ENCODE data around the gene SEMA3E. TPM values are rescaled to one million over a fixed set of nuclear protein-coding genes. Genes with fewer than 3 reads are reported as not detected.
"Not testable (repeated sequence)": the region's sequence is repeated elsewhere in the genome, so short reads cannot be mapped to it uniquely, and the experiment has no call there.

The SEMA3E gene
- total RNA-seq, 2 experiments from 2014 or later = not detected

DNA sequence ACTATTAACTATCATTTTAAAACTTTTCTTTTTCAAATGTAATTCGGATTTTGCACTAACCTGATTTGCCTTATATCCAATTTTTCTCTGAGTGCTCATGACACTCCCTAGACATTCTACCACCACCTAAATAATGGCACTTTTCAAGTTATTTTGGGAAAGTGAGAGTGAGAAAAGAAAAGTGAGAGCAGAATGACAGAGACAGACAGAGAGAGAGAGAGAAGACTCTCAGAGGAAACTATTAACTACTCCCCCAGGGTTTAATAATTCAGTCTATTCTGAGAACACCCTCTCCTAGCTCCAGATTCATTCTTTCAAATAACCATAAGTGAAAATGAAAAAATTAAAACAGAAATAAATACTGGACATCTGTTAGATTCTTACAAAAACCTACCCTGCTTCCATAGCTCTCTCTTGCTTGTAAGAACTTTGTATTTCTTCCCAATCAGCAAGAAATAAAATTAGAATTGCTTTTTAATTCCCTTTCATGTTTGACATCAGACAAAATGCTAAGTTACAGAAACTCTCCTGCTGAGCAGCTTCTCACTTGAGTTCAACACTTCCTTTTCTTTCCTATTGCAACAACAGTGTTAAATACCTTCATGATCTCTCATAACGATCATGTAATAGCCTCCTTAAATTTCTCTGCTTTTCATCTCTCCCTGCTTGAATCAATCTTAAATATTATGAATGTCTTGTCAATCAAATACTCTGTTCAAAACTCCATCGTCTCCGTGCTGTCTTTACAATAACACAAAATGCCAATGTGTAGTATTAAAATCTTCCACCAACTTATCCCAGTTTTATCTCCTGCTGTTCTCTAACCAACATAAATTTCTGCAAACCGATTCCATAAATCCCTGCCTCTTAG, 191.7 kb downstream of the SEMA3E start:
- Mint-ChIP-seq H3K27me3 (no peaks in the 10 kb centered on the region), H3K36me3 (no peaks in the 10 kb centered on the region), H3K4me3 (no peak overlapping the region), H3K4me1 (no peaks in the 10 kb centered on the region), H3K27ac (no peak overlapping the region), H3K9me3 (no peaks in the 10 kb centered on the region)
- DNase-seq (no peak), ATAC-seq (ENCODE audit: low read depth) (no peak)
- POLR2A ChIA-PET = no interaction called here

DNA sequence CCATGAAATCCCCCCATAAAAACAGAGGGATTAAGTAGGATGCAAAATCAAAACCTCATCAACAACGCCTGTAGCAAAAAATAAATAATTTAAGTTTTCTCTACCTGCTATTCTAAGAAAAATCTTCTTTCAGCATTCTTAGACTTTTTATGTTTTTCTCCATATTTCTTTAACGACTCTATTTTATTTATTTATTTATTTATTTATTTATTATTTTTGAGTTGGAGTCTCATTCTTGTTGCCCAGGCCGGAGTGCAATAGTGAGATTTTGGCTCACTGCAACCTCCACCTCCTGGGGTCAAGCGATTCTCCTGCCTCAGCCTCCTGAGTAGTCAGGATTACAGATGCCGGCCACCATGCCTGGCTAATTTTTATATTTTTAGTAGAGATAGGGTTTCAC, 192.5 kb downstream of the SEMA3E start:
- no peaks in the 10 kb centered on the region for H3K36me3 Mint-ChIP-seq
- H3K27me3 Mint-ChIP-seq = no peaks in the 10 kb centered on the region
- POLR2A ChIA-PET = no interaction called here
- ATAC-seq (ENCODE audit: low read depth) = no peak
- no peaks in the 10 kb centered on the region for H3K4me1 Mint-ChIP-seq
- no peak for DNase-seq
- H3K27ac Mint-ChIP-seq = no peak overlapping the region
- no peaks in the 10 kb centered on the region for H3K9me3 Mint-ChIP-seq
- no peak overlapping the region for H3K4me3 Mint-ChIP-seq

DNA sequence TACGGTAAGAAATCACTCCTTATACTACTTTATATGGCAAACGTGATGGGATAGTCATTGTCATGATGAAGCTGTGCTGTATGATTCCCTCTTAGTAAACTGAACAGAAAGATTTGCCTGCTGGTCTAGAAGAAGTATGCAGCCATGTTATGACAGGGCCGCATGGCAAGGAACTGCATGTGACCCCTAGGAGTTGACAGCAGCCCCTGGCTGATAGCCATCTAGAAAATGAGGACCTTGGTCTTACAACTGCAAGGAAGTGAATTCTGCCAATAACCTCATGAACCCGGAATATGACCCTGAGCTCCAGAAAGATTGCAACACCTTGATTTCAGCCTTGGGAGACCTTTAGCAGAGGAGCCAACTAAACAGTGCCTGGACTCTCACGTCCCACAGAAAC, 193.3 kb downstream of the SEMA3E start:
- DNase-seq (no peak), ATAC-seq (ENCODE audit: low read depth) (no peak)
- no peak overlapping the region for H3K27ac Mint-ChIP-seq
- H3K36me3 Mint-ChIP-seq = no peaks in the 10 kb centered on the region
- H3K27me3 Mint-ChIP-seq = no peaks in the 10 kb centered on the region
- H3K9me3 Mint-ChIP-seq = no peaks in the 10 kb centered on the region
- POLR2A ChIA-PET = no interaction called here
- H3K4me3 Mint-ChIP-seq = no peak overlapping the region
- no peaks in the 10 kb centered on the region for H3K4me1 Mint-ChIP-seq

DNA sequence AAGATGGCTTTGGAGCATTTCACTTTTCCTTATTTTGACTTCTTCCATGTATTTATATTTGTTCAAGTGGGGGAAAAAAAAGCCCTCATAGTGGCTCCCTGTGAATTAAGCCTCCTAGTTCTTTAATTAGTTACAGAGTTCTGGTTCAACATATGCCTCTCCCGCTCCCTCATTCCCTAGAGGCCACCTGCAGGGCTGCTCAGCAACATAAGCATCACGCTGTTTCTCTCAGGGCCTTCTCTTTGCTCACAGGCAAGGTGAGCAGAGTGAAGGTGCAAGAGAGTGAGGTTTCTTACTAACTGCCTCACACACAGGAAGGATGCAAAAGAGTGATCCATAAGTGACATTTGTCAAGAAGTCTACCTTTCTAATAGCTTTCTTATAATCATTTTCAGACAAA, 196.7 kb downstream of the SEMA3E start:
- POLR2A ChIA-PET = no interaction called here
- Mint-ChIP-seq H3K4me1 (no peaks in the 10 kb centered on the region), H3K36me3 (no peaks in the 10 kb centered on the region), H3K4me3 (no peak overlapping the region), H3K9me3 (no peaks in the 10 kb centered on the region), H3K27me3 (no peaks in the 10 kb centered on the region), H3K27ac (no peak overlapping the region)
- ATAC-seq (ENCODE audit: low read depth) (no peak), DNase-seq (no peak)

DNA sequence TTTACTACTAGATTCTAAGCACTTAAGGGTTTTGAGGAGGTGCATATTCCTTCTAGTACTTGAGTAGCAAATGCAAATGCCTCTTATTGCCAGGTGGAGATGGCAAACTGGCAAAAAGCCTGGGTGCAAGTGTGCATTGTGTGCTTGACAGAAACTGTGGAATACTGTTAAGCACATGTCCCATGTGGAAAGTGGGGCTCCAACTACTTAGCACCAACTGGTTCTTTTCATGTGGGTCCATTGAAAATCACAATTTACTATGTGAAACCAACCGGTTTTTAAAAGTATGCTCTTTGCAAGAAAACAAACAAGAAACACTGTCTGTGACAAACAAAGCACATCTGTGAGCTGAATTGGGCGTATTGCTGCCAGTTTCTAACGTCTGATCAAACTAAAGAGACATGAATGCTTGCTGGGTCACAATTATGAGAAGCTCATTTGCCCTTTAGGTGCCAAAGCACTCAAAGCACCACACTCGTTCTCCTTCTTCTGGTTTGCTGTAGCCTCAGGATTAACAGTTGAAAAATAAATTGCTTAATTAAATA, 197.4 kb downstream of the SEMA3E start:
- Mint-ChIP-seq H3K27ac (no peak overlapping the region), H3K4me3 (no peak overlapping the region), H3K9me3 (no peaks in the 10 kb centered on the region)

DNA sequence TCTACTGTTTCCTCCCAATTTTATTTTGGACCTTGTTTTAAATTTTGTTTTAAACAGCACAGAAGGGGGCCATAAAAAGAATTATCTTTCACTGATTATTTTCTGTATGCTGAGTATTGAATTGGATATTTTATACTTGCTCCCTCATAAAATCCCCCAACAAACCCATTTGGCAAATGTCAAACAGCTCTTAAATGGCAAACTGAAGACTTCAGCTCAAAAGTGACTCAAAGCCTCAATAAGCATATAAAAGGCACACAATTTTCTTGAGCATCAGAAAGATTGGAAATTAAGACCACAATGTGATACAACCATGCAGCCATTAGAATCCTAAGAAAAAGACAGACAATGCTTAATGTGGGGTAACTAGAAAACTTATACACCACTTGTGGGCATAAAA, 199.2 kb downstream of the SEMA3E start:
- H3K36me3 Mint-ChIP-seq = no peaks in the 10 kb centered on the region
- ATAC-seq (ENCODE audit: low read depth) (no peak), DNase-seq (no peak)
- H3K9me3 Mint-ChIP-seq = no peaks in the 10 kb centered on the region
- POLR2A ChIA-PET = no interaction called here
- H3K4me1 Mint-ChIP-seq = no peaks in the 10 kb centered on the region
- H3K4me3 Mint-ChIP-seq = no peak overlapping the region
- no peaks in the 10 kb centered on the region for H3K27me3 Mint-ChIP-seq
- H3K27ac Mint-ChIP-seq = no peak overlapping the region

More for the DNA sequence above, 197.4 kb downstream of the SEMA3E start:
- no peak for ATAC-seq (ENCODE audit: low read depth)
- no peaks in the 10 kb centered on the region for H3K4me1 Mint-ChIP-seq
- POLR2A ChIA-PET = no interaction called here
- no peaks in the 10 kb centered on the region for H3K36me3 Mint-ChIP-seq
- no peak for DNase-seq
- H3K27me3 Mint-ChIP-seq = no peaks in the 10 kb centered on the region

DNA sequence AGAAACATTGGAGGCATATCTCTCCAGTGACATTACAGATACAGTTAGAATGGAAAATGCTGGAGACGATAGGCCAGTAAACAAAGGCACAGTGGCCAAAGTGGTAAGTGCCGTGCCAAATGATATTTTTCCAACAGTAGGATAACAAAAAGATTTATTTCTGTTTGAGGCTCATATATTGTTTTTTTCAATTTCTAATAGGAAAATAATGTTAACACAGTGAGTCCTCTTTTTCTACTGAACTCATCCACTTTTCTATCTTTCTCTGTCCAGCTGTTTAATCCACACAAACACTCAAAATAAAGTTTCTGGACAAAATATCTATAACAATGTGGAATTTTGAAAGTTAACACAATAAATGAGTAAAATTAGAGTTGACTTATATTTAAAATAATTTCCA, 201.3 kb downstream of the SEMA3E start:
- Mint-ChIP-seq H3K9me3 (no peaks in the 10 kb centered on the region), H3K27me3 (no peaks in the 10 kb centered on the region), H3K36me3 (no peaks in the 10 kb centered on the region), H3K4me1 (no peaks in the 10 kb centered on the region), H3K27ac (no peak overlapping the region), H3K4me3 (no peak overlapping the region)
- POLR2A ChIA-PET = no interaction called here
- DNase-seq = no peak
- ATAC-seq (ENCODE audit: low read depth) = no peak

DNA sequence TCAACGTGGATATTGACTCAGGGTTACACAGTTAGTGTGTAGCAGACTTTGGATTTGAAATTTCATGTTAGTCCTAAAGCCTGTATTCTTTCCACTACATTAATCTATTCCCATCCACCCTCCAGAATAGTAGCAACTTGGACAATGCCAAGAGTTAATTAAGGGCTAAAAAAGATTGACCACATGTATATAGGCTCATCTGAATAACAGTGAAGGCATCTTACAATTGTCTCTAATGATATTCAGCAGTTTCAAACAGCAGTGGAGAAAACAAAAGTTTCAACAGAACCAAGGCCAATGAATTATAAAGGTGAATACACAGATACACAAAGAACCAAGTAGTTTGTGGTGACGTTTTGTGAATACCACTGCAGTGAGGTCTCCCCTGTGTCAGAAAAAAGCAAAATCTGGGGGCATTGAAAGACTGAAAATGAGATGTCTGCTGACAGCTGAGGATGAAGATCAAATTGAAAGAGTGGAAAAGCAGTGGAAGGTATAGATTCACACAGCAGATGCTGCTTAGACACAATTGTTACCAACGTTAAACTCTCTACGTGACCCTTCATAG, 202.8 kb downstream of the SEMA3E start:
- no peak overlapping the region for H3K4me3 Mint-ChIP-seq
- H3K4me1 Mint-ChIP-seq = no peaks in the 10 kb centered on the region
- no peak overlapping the region for H3K27ac Mint-ChIP-seq
- POLR2A ChIA-PET = no interaction called here
- no peaks in the 10 kb centered on the region for H3K27me3 Mint-ChIP-seq
- ATAC-seq (ENCODE audit: low read depth) (no peak), DNase-seq (no peak)
- H3K36me3 Mint-ChIP-seq = no peaks in the 10 kb centered on the region
- H3K9me3 Mint-ChIP-seq = no peaks in the 10 kb centered on the region

DNA sequence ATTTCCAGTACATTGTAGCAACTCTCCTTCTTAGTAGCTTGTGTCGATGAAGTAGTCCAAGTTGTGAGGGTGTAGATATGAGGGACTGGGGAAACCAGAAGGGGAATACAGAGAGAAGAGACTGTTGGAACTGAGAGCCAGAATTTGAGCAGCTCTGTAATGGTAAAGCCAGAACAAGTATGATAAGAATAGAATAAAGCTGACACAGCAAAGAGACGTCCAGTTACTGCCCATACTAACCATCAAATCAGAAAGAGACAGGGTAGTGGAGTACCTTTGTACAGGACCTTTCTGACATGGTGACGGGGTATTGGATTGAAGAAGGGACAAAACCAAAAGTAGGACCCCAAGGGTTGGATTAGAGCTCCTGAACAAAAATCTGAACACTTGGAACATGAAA, 206.0 kb downstream of the SEMA3E start:
- H3K4me3 Mint-ChIP-seq = no peak overlapping the region
- no peaks in the 10 kb centered on the region for H3K36me3 Mint-ChIP-seq
- H3K4me1 Mint-ChIP-seq = no peaks in the 10 kb centered on the region
- DNase-seq (no peak), ATAC-seq (ENCODE audit: low read depth) (no peak)
- no peak overlapping the region for H3K27ac Mint-ChIP-seq
- no peaks in the 10 kb centered on the region for H3K27me3 Mint-ChIP-seq
- H3K9me3 Mint-ChIP-seq = no peaks in the 10 kb centered on the region
- POLR2A ChIA-PET = no interaction called here

DNA sequence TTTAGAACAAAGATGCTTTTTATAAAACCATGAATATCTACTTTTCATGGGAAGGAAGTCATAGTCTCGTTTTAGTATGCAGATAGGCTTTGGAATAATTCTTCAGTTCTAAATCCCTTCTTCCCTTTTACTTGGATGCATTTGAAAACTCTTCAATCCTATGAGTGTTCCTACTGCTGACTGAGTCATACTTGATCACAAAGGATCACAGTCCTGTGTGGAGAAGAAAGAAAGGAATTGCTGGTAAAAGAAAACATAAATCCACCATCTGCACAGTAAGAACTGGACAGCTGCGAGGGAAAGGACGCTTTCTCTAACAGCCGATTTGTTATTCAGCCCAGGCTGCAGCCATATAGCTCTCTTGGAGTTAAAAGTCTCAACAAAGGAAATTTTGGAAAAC, 209.9 kb downstream of the SEMA3E start:
- Mint-ChIP-seq H3K27ac (no peak overlapping the region), H3K27me3 (no peaks in the 10 kb centered on the region), H3K4me3 (no peak overlapping the region), H3K36me3 (no peaks in the 10 kb centered on the region), H3K9me3 (no peaks in the 10 kb centered on the region), H3K4me1 (no peaks in the 10 kb centered on the region)
- DNase-seq (no peak), ATAC-seq (ENCODE audit: low read depth) (no peak)
- POLR2A ChIA-PET = no interaction called here

DNA sequence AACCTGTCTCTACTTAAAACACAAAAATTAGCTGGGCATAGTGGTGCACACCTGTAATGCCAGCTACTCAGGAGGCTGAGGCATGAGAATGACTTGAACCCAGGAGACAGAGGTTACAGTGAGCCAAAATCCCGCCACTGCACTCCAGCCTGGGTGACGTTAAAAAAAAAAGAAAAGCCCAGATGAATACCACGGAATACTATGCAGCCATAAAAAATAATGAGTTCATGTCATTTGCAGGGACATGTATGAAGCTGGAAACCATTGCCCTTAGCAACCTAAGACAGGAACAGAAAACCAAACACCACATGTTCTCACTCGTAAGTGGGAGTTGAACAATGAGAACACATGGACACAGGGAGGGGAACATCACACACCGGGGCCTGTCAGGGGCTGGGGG, 218.7 kb downstream of the SEMA3E start:
- H3K9me3 Mint-ChIP-seq; H3K4me1 Mint-ChIP-seq; H3K36me3 Mint-ChIP-seq; H3K4me3 Mint-ChIP-seq; H3K27me3 Mint-ChIP-seq; ATAC-seq (ENCODE audit: low read depth); POLR2A ChIA-PET; H3K27ac Mint-ChIP-seq; DNase-seq: not testable (repeated sequence)

DNA sequence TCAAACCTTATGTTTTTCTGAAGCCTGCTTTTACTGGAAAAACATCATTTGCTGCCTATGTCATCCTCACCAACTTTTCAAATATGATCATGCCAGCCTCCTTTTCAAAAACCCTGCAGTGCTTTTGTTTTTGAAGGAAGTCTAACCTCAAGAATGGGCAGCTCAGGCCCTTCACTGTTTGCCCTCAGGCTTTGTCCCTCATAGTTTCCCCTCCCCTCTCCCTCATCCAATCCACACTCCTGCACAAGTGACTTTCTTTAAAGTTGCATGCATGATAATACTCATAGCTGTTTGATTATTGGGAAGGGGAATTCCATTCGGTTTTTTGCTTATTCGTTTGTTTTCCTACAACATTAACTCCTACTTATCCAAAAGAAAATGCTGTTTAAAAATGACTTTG, 219.4 kb downstream of the SEMA3E start:
- DNase-seq = no peak
- ATAC-seq (ENCODE audit: low read depth) = no peak
- H3K4me1 Mint-ChIP-seq = no peaks in the 10 kb centered on the region
- no peak overlapping the region for H3K4me3 Mint-ChIP-seq
- H3K27me3 Mint-ChIP-seq = no peaks in the 10 kb centered on the region
- H3K36me3 Mint-ChIP-seq = no peaks in the 10 kb centered on the region
- no peaks in the 10 kb centered on the region for H3K9me3 Mint-ChIP-seq
- H3K27ac Mint-ChIP-seq = no peak overlapping the region
- POLR2A ChIA-PET = no interaction called here

DNA sequence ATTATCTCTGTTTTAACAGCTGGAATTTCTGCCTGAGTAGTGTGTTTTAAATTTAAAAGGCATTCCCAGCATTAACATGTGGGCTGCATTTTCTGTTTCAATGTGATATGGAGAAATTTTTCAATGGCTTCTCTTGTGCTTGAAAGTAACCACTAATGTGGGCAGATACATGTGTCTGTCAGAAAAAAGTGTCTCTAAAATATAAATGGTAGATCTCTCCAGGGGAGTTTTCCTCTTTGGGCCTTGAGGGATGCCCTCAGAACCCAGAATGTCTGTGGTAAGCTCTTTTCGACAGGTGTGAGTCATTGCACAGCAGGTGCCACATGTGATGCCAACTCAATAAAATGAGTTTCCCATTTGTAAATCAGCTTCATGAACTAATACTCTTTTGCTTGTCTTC, 221.1 kb downstream of the SEMA3E start:
- no peaks in the 10 kb centered on the region for H3K9me3 Mint-ChIP-seq
- no peaks in the 10 kb centered on the region for H3K27me3 Mint-ChIP-seq
- DNase-seq (no peak), ATAC-seq (ENCODE audit: low read depth) (no peak)
- H3K4me1 Mint-ChIP-seq = no peaks in the 10 kb centered on the region
- H3K36me3 Mint-ChIP-seq = no peaks in the 10 kb centered on the region
- no peak overlapping the region for H3K4me3 Mint-ChIP-seq
- POLR2A ChIA-PET = no interaction called here
- no peak overlapping the region for H3K27ac Mint-ChIP-seq

DNA sequence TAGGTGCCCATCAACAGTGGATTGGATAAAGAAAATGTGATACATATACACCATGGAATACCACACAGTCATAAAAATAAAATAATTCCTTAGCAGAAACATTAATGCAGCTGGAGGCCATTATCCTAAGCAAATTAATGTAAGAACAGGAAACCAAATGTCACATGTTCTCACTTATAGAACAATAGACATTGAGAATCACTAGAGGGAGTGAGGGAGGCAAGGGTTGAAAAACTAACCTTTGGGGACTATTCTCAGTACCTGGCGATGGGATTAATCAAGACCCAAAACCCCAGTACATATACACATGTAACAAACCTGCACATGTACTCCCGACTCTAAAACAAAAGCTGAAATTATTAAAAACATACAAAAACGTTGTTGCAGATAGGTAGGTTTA, 222.6 kb downstream of the SEMA3E start:
- no peaks in the 10 kb centered on the region for H3K36me3 Mint-ChIP-seq
- H3K4me1 Mint-ChIP-seq = no peaks in the 10 kb centered on the region
- no peak overlapping the region for H3K4me3 Mint-ChIP-seq
- ATAC-seq (ENCODE audit: low read depth) (no peak), DNase-seq (no peak)
- no peaks in the 10 kb centered on the region for H3K27me3 Mint-ChIP-seq
- POLR2A ChIA-PET = no interaction called here
- no peaks in the 10 kb centered on the region for H3K9me3 Mint-ChIP-seq
- no peak overlapping the region for H3K27ac Mint-ChIP-seq

Measured in activated naive CD8-positive, alpha-beta T cell treated with anti-CD3 and anti-CD28 coated beads, Interleukin-2, amount 10 ng/mL, durations not matched to agents 7 days and 5 days (primary cell).